ENCODE results near the gene CAMKK2. TPM values are rescaled to one million over a fixed set of nuclear protein-coding genes. Genes with fewer than 3 reads are reported as not detected.

The CAMKK2 gene
- total RNA-seq, 1 donor: 22.8 TPM

DNA sequence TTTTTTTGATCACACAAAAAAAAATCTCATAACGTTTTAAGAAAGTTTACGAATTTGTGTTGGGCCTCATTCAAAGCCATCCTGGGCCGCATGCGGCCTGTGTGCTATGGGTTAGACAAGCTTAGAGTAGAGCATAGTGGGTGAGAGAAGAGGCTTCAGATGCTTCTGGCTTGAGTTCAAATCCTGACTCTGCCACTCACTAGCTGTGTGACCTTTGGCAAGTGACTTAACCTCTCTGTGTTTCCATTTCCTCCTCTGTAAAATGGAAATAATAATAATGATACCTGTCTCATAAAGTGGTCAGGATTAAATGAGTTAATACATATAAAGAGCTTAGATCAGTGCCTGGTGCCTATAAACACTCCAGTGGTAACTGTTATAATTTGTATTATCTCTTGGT, 80.4 kb downstream of the CAMKK2 start:
- DNase-seq (ENCODE audit: insufficient read length, low spot score, missing footprints): no peak
- H3K36me3 ChIP-seq (ENCODE audit: insufficient read depth, low read length): no peaks in the 10 kb centered on the region
- TF ChIP-seq, protein P1, sequence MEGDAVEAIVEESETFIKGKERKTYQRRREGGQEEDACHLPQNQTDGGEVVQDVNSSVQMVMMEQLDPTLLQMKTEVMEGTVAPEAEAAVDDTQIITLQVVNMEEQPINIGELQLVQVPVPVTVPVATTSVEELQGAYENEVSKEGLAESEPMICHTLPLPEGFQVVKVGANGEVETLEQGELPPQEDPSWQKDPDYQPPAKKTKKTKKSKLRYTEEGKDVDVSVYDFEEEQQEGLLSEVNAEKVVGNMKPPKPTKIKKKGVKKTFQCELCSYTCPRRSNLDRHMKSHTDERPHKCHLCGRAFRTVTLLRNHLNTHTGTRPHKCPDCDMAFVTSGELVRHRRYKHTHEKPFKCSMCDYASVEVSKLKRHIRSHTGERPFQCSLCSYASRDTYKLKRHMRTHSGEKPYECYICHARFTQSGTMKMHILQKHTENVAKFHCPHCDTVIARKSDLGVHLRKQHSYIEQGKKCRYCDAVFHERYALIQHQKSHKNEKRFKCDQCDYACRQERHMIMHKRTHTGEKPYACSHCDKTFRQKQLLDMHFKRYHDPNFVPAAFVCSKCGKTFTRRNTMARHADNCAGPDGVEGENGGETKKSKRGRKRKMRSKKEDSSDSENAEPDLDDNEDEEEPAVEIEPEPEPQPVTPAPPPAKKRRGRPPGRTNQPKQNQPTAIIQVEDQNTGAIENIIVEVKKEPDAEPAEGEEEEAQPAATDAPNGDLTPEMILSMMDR (IDR thresholded peaks at IDR 0.05; ENCODE audit: extremely low read depth, low read depth, low read length): no peak

DNA sequence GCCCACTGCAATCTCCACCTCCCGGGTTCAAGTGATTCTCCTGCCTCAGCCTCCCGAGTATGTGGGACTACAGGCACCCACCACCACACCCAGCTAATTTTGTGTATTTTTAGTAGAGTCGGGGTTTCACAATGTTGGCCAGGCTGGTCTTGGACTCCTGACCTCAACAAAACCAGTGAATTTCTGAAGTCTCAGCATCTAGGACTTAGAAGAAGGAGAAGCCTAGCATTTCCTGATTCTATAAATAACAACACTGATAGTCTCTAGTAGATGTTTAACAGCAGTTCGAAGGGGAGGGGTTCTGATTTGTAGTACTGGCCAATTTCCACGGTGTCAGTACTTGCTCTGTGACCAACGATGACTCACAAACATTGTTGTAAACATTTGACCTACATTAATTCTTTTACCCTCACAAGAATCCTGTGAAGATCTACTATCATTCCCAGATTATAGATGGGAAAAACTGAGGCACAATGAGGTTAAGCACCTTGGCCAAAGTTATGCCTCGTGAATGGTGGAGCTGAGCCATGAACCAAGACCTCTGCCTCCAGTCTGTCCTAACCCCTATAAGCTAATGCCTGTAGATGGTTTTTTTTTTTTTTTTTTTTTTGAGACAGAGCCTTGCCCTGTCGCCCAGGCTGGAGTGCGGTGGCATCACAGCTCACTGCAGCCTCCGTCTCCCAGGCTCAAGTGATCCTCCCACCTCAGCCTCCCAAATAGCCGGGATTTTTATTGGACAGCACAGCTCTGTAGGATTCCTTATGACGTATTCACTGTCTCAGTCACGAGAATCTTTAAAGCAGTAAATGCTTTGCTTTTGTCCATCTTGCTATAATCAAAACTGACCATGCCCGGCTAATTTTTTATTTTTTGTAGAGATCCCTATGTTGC, 81.4 kb downstream of the CAMKK2 start:
- TF ChIP-seq, protein P1 (IDR thresholded peaks at IDR 0.05; ENCODE audit: extremely low read depth, low read depth, low read length): no peak
- Histone ChIP-seq H3K9me3 (ENCODE audit: low read depth, low read length) (no peaks in the 10 kb centered on the region), H2AFZ (ENCODE audit: low read length) (no peak overlapping the region), H3K36me3 (ENCODE audit: insufficient read depth, low read length) (no peaks in the 10 kb centered on the region), H3K27ac (ENCODE audit: low read depth, low read length) (peak overlapping the region; percentile 90), H3K79me2 (ENCODE audit: insufficient read depth, low read length) (peaks cover 4% of the 10 kb centered on the region), H3K4me3 (ENCODE audit: insufficient read depth, low read length) (no peak overlapping the region), H3K4me2 (ENCODE audit: insufficient read depth, low read length) (peak overlapping the region; percentile 70), H4K20me1 (ENCODE audit: insufficient read depth, low read length) (no peaks in the 10 kb centered on the region), H3K4me1 (ENCODE audit: insufficient read depth, low read length) (peaks cover 18% of the 10 kb centered on the region), H3K27me3 (ENCODE audit: insufficient read depth, low read length) (no peaks in the 10 kb centered on the region)
- DNase-seq (ENCODE audit: insufficient read length, low spot score, missing footprints): peak; percentile 90

More for the DNA sequence above, 80.4 kb downstream of the CAMKK2 start:
- Histone ChIP-seq H3K27me3 (ENCODE audit: insufficient read depth, low read length) (no peaks in the 10 kb centered on the region), H3K79me2 (ENCODE audit: insufficient read depth, low read length) (no peaks in the 10 kb centered on the region), H4K20me1 (ENCODE audit: insufficient read depth, low read length) (no peaks in the 10 kb centered on the region), H3K4me2 (ENCODE audit: insufficient read depth, low read length) (no peak overlapping the region), H2AFZ (ENCODE audit: low read length) (no peak overlapping the region), H3K27ac (ENCODE audit: low read depth, low read length) (no peak overlapping the region), H3K4me1 (ENCODE audit: insufficient read depth, low read length) (peaks cover 13% of the 10 kb centered on the region), H3K4me3 (ENCODE audit: insufficient read depth, low read length) (no peak overlapping the region), H3K9me3 (ENCODE audit: low read depth, low read length) (no peaks in the 10 kb centered on the region)

DNA sequence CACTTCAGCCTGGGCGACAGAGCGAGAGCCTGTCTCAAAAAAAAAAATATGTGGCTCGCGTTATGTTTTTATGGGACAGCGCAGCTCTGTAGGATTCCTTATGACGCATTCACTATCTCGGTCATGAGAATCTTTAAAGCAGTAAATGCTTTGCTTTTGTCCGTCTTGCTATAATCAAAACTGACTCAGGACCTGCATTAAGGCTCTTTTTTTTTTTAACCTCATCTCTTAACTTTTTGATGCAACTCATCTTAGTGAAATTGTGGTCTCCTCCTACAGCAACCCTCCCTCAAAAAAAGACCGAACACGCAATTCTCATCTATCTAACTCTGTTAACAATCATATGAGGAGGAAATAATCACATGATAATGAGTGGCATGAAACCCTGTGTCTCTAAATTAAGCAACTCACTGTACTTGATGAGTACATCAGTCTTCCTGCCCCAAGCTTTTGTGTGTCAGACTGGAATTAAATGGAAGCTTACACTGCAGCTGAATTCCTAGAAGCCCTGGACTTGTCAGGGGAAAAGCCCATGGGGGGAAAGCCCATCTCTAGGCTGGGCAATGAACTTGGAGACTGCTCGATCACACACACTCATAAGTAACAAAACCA, 82.2 kb downstream of the CAMKK2 start:
- TF ChIP-seq, protein P1 (IDR thresholded peaks at IDR 0.05; ENCODE audit: extremely low read depth, low read depth, low read length): no peak
- no peaks in the 10 kb centered on the region for H3K27me3 ChIP-seq (ENCODE audit: insufficient read depth, low read length)

DNA sequence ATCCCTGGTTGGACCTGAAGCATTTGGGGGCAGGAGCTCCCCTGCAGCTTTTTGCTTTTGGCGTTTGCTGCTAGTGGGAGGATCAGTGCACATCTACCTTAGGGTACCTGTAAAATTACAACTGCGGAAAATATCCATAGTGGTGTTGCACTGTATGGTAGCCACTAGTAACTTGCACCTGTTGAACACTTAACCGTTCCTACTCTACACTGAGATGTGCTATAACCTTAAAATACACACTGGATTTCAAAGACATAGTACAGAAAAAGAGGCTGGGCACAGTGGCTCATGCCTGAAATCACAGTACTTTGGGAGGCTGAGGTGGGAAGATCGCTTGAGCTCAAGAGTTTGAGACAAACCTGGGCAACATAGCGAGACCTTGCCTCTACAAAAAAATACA, 83.6 kb downstream of the CAMKK2 start:
- Histone ChIP-seq H3K4me3 (ENCODE audit: insufficient read depth, low read length) (no peak overlapping the region), H3K9me3 (ENCODE audit: low read depth, low read length) (no peaks in the 10 kb centered on the region), H4K20me1 (ENCODE audit: insufficient read depth, low read length) (no peaks in the 10 kb centered on the region), H2AFZ (ENCODE audit: low read length) (no peak overlapping the region), H3K4me2 (ENCODE audit: insufficient read depth, low read length) (no peak overlapping the region), H3K27me3 (ENCODE audit: insufficient read depth, low read length) (no peaks in the 10 kb centered on the region), H3K36me3 (ENCODE audit: insufficient read depth, low read length) (no peaks in the 10 kb centered on the region), H3K79me2 (ENCODE audit: insufficient read depth, low read length) (peaks cover 4% of the 10 kb centered on the region), H3K27ac (ENCODE audit: low read depth, low read length) (no peak overlapping the region), H3K4me1 (ENCODE audit: insufficient read depth, low read length) (peaks cover 18% of the 10 kb centered on the region)
- DNase-seq (ENCODE audit: insufficient read length, low spot score, missing footprints): no peak
- TF ChIP-seq, protein P1 (IDR thresholded peaks at IDR 0.05; ENCODE audit: extremely low read depth, low read depth, low read length): no peak

More for the DNA sequence above, 82.2 kb downstream of the CAMKK2 start:
- peak; percentile 86 for DNase-seq (ENCODE audit: insufficient read length, low spot score, missing footprints)
- Histone ChIP-seq H4K20me1 (ENCODE audit: insufficient read depth, low read length) (no peaks in the 10 kb centered on the region), H3K36me3 (ENCODE audit: insufficient read depth, low read length) (no peaks in the 10 kb centered on the region), H3K79me2 (ENCODE audit: insufficient read depth, low read length) (peaks cover 4% of the 10 kb centered on the region), H3K4me1 (ENCODE audit: insufficient read depth, low read length) (peaks cover 18% of the 10 kb centered on the region), H3K27ac (ENCODE audit: low read depth, low read length) (peak overlapping the region; percentile 90), H3K4me3 (ENCODE audit: insufficient read depth, low read length) (no peak overlapping the region), H3K4me2 (ENCODE audit: insufficient read depth, low read length) (peak overlapping the region; percentile 70), H3K9me3 (ENCODE audit: low read depth, low read length) (no peaks in the 10 kb centered on the region), H2AFZ (ENCODE audit: low read length) (no peak overlapping the region)
